ENCODE data around the gene SYAP1.

SYAP1 gene

DNA sequence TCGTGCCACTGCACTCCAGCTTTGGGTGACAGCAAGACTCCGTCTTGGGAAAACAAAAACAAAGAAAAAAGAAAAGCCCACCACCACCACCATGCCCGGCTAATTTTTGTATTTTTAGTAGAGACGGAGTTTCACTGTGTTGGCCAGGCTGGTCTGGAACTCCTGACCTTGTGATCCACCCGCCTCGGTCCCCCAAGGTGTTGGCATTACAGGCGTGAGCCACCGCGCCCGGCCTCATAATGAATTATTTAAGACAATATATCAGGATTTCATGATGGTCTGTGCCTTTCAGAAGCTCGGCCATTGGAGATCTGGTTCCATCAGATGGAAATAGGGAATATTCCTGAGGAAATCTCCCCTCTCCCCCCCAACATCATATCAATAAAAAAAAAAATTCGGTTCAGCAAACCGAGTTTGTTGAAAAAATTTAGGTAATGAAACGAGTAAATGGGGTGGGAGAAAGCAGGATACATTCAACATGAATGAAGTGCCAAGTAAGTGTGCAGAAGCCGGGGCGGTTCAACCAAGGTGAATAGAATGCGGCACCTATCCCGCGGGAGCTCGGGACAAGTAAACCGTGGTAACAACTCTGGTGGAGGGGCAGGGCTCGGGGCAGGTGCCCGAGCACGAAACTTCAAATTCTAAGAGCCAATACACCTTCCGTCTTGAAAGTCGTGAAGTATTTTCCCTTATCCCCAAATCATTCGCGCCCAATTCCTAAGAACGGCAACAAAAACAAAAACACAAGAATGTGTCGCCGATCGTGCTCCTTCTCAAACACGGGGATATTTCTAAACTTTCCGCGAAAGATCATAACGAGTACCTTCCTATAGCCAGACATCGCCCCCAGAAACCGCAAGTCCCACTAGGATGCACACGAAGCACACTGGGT lies 66.1 kb downstream of the SYAP1 start:
- no peaks in the 10 kb centered on the region for H3K9me3 ChIP-seq (replicated peaks; ENCODE audit: low read length)
- H3K27me3 ChIP-seq (ENCODE audit: control insufficient read depth, insufficient read depth, low read length): no peaks in the 10 kb centered on the region
- peaks cover 7% of the 10 kb centered on the region for H3K4me1 ChIP-seq (ENCODE audit: control insufficient read depth, insufficient read depth, low read length)
- peaks cover under 1% of the 10 kb centered on the region for H3K36me3 ChIP-seq (ENCODE audit: insufficient read depth, low read length)
- peak overlapping the region; percentile 94 for H3K4me2 ChIP-seq (ENCODE audit: low read length)
- peak overlapping the region; percentile 87 for H3K4me3 ChIP-seq (ENCODE audit: low read length)
- H3K9ac ChIP-seq (ENCODE audit: low read depth, low read length): peak overlapping the region; percentile 80

DNA sequence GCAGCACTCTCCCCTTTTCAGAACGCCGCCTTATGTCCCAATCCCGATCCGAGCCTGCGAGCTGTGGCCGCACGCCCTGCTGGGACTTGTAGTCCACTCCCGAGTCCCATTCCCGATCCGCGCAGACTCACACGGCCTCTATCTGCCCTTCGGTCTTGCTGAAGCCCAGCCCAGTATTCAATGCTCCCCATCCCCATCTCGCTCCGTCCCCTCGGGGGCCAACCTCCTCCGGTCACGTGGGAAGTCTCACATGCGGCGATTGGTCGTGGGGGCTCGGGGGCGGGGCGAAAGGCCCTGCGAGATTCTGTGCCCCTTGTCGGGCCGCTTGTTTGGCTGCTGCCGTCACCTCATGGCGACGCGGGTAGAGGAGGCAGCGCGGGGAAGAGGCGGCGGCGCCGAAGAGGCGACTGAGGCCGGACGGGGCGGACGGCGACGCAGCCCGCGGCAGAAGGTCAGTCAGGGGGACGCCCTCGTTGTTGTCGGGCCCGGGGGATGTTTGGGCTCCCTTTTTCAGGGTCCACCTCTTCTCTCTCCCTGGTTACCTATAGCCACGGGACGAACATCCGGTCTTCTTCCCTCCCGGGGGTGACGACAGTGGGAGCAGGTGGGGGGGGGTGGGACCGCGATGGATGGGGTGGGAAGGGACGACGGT lies 66.9 kb downstream of the SYAP1 start, which contains the start of gene TXLNG:
Gene TXLNG (plus strand): TSS at position 328 of the 652 bp plus-strand sequence. CDS start 22 bp downstream, at position 350.
- Histone ChIP-seq H3K9me3 (replicated peaks; ENCODE audit: low read length) (no peaks in the 10 kb centered on the region), H3K4me1 (ENCODE audit: control insufficient read depth, insufficient read depth, low read length) (peaks cover 7% of the 10 kb centered on the region), H3K27me3 (ENCODE audit: control insufficient read depth, insufficient read depth, low read length) (no peaks in the 10 kb centered on the region), H3K4me3 (ENCODE audit: low read length) (peak within 1 kb of the TSS; percentile 87), H3K4me2 (ENCODE audit: low read length) (peak within 1 kb of the TSS; percentile 94), H3K36me3 (ENCODE audit: insufficient read depth, low read length) (peaks cover 7% of the 10 kb centered on the region), H3K9ac (ENCODE audit: low read depth, low read length) (peak within 1 kb of the TSS; percentile 83)

DNA sequence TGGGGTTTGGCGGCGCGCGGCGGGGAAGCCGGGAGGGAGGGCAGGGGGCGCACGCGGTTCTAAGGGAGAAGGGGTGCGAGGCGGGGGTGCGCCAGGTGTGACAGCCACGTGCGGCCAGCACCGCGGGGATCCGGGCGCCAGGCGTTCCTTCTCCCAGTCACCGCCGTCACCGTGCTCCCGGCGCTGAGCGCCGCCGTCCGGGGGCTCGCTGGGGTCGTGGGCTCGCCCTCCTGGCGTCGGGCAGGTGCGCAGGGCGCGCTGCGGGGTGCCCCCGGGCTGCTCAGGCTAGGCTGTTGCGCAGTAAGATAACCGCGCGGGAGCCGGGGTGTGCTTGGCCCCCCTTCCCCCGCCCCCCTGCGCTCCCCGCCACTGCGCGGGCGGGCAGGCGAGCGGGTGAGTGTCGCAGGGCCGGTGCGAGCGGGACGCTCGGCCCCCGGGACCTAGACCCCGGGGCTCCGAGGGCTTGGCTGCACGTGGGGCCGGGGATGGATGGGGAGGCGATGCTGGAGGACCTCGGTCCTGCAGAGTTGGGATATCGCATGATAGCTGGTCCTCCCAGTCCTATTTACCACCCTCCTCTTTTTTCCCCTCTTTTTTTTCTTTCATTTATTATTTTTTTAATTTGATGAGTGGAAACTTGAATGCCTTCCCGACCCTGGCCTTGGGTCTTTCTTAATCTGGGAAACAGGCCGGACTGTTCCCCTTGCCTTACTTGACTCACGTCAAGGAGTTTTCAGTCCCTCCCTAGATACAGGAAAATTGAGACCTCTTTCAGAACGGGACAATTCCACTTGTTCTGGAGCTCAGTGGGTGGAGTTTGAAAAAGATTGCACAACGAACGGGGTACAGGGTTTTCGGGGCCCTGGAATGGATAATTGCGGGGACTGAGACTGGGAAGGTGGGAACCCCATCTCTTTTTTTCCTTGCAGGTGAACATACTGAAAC lies 67.7 kb downstream of the SYAP1 start:
- Histone ChIP-seq H3K4me3 (ENCODE audit: low read length) (peak overlapping the region; percentile 87), H3K9me3 (replicated peaks; ENCODE audit: low read length) (no peaks in the 10 kb centered on the region), H3K9ac (ENCODE audit: low read depth, low read length) (peak overlapping the region; percentile 83), H3K27me3 (ENCODE audit: control insufficient read depth, insufficient read depth, low read length) (no peaks in the 10 kb centered on the region), H3K36me3 (ENCODE audit: insufficient read depth, low read length) (peaks cover 7% of the 10 kb centered on the region), H3K4me2 (ENCODE audit: low read length) (peak overlapping the region; percentile 72), H3K4me1 (ENCODE audit: control insufficient read depth, insufficient read depth, low read length) (peaks cover 7% of the 10 kb centered on the region)

DNA sequence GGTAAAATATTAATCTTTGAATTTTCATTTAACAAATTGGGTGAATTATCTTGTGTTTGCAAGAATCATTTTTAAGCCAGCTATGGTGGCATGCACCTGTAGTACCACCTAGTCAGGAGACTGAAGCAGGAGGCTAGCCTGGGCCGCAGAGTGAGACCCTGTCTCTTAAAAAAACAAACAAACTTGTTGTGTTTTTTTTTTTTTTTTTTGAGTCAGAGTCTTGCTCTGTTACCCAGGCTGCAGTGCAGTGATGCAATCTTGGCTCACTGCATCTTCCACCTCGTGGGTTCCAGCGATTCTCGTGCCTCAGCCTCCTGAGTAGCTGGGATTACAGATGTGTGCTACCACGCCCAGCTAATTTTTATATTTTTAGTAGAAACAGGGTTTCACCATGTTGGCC lies 69.1 kb downstream of the SYAP1 start:
- H3K4me1 ChIP-seq (ENCODE audit: control insufficient read depth, insufficient read depth, low read length): peaks cover 7% of the 10 kb centered on the region
- H3K9ac ChIP-seq (ENCODE audit: low read depth, low read length): no peak overlapping the region
- H3K4me2 ChIP-seq (ENCODE audit: low read length): no peak overlapping the region
- H3K36me3 ChIP-seq (ENCODE audit: insufficient read depth, low read length): peaks cover 7% of the 10 kb centered on the region
- no peaks in the 10 kb centered on the region for H3K9me3 ChIP-seq (replicated peaks; ENCODE audit: low read length)
- no peaks in the 10 kb centered on the region for H3K27me3 ChIP-seq (ENCODE audit: control insufficient read depth, insufficient read depth, low read length)
- no peak overlapping the region for H3K4me3 ChIP-seq (ENCODE audit: low read length)

DNA sequence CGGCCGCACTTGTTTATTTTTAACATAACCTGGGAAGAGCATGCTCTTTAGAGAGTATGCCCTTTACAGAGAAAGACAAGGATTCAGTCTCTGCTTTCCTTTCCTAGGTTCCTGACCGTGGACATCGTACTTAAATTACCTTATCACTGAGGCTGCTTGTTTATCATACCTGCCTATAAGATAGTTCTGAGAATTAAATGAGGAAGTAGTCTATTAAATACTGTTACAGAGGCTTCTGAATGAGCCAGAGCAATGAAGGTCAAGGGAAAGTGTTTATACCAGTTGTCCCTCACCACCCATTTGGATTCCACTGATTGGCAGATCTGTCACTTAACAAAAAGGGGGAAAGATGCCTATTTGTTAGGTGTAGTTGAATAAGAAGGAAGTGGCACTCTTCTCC lies 76.9 kb downstream of the SYAP1 start:
- H3K4me1 ChIP-seq (ENCODE audit: control insufficient read depth, insufficient read depth, low read length): peaks cover 7% of the 10 kb centered on the region
- H3K4me3 ChIP-seq (ENCODE audit: low read length): no peak overlapping the region
- peaks cover 17% of the 10 kb centered on the region for H3K36me3 ChIP-seq (ENCODE audit: insufficient read depth, low read length)
- H3K4me2 ChIP-seq (ENCODE audit: low read length): no peak overlapping the region
- no peaks in the 10 kb centered on the region for H3K27me3 ChIP-seq (ENCODE audit: control insufficient read depth, insufficient read depth, low read length)
- H3K9ac ChIP-seq (ENCODE audit: low read depth, low read length): no peak overlapping the region
- no peaks in the 10 kb centered on the region for H3K9me3 ChIP-seq (replicated peaks; ENCODE audit: low read length)

DNA sequence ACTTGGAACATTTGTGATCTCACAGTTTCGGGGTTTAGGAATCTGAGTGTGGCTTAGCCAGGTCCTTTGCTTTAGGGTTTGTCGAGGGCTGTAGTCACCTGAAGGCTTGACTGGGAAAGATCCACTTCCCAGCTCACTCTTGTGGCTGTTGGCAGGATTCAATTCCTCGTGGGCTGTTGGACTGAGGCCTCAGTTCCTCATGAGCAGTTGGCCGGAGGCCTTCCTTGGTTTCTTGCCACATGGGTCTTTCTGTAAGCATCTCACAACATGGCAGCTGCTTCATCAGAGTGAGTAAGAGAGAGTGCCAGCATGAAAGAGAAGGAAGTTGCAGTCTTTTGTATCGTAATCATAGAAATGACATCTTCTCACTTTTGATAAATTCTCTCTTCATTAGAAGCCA lies 77.9 kb downstream of the SYAP1 start:
- Histone ChIP-seq H3K4me3 (ENCODE audit: low read length) (no peak overlapping the region), H3K36me3 (ENCODE audit: insufficient read depth, low read length) (peaks cover 17% of the 10 kb centered on the region), H3K9ac (ENCODE audit: low read depth, low read length) (no peak overlapping the region), H3K27me3 (ENCODE audit: control insufficient read depth, insufficient read depth, low read length) (no peaks in the 10 kb centered on the region), H3K4me2 (ENCODE audit: low read length) (peak overlapping the region; percentile 7), H3K4me1 (ENCODE audit: control insufficient read depth, insufficient read depth, low read length) (peaks cover 7% of the 10 kb centered on the region), H3K9me3 (replicated peaks; ENCODE audit: low read length) (no peaks in the 10 kb centered on the region)

DNA sequence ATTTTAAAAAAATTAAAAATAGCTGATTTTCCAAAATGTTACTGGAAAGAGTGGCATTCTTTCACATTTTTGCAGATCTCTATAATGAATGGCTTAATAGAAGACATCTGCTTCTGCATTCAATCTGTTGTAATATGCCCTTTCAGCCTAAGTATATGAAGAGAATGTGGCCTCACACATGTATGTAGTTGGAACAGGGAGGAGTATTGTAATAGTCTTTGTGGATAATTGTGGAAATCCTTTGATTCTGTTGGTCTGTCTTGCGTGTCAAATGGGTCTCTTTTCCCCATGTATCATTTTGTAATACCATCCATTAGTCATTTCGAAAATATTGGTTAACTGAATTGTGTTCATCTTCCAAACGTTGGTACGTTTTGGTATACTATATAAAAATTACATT lies 78.4 kb downstream of the SYAP1 start:
- Histone ChIP-seq H3K36me3 (ENCODE audit: insufficient read depth, low read length) (peaks cover 17% of the 10 kb centered on the region), H3K9me3 (replicated peaks; ENCODE audit: low read length) (no peaks in the 10 kb centered on the region), H3K4me1 (ENCODE audit: control insufficient read depth, insufficient read depth, low read length) (peaks cover 7% of the 10 kb centered on the region), H3K9ac (ENCODE audit: low read depth, low read length) (no peak overlapping the region), H3K4me3 (ENCODE audit: low read length) (no peak overlapping the region), H3K4me2 (ENCODE audit: low read length) (peak overlapping the region; percentile 7), H3K27me3 (ENCODE audit: control insufficient read depth, insufficient read depth, low read length) (no peaks in the 10 kb centered on the region)

DNA sequence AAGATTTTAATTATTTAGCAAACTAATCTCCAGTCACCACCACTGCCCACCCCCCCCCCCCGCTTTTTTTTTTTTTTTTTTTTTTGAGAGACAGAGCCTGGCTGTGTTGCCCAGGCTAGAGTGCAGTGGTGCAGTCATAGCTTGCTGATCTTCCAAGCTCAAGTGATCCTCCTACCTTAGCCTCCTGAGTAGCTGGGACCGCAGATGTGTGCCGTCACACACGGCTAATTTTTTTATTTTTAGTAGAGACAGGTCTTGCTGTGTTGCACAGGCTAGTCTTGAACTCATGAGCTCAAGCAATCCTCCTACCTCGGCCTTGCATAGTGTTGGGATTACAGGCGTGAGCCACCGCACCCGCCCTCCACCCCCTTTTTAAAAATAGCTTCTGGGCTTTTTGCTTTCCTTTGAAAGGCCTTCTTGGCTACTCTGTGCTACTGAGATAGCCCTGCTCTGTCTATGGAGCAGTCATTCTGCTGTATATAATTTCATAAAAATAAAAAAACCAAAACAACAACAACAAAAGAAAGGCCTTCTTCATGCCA lies 85.6 kb downstream of the SYAP1 start:
- H3K4me2 ChIP-seq (ENCODE audit: low read length): no peak overlapping the region
- H3K27me3 ChIP-seq (ENCODE audit: control insufficient read depth, insufficient read depth, low read length): no peaks in the 10 kb centered on the region
- H3K4me1 ChIP-seq (ENCODE audit: control insufficient read depth, insufficient read depth, low read length): peaks cover 6% of the 10 kb centered on the region
- no peak overlapping the region for H3K9ac ChIP-seq (ENCODE audit: low read depth, low read length)
- no peaks in the 10 kb centered on the region for H3K9me3 ChIP-seq (replicated peaks; ENCODE audit: low read length)
- H3K4me3 ChIP-seq (ENCODE audit: low read length): no peak overlapping the region
- no peaks in the 10 kb centered on the region for H3K36me3 ChIP-seq (ENCODE audit: insufficient read depth, low read length)

DNA sequence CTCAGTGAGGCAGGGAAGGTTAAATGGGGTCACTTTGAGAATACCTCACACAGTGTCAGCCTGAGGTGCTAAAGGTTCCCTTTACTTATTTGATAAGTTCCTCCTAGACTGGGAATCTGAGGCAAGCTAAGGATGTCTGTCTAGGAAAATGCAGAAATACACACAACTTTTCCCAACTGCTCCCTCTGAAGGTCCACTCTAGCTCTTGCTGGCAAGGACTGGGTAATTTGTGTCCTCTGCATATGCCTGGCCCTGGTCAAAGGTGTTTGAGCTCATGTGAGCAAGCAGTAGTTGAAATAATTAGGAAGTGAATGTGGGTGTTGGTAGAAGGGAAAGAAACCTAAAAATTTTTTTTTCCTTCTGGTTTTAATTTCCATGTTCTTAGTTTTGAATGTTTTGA lies 88.1 kb downstream of the SYAP1 start:
- Histone ChIP-seq H3K9ac (ENCODE audit: low read depth, low read length) (no peak overlapping the region), H3K9me3 (replicated peaks; ENCODE audit: low read length) (no peaks in the 10 kb centered on the region), H3K4me1 (ENCODE audit: control insufficient read depth, insufficient read depth, low read length) (peaks cover 6% of the 10 kb centered on the region), H3K36me3 (ENCODE audit: insufficient read depth, low read length) (no peaks in the 10 kb centered on the region), H3K4me2 (ENCODE audit: low read length) (peak overlapping the region; percentile 80), H3K4me3 (ENCODE audit: low read length) (no peak overlapping the region), H3K27me3 (ENCODE audit: control insufficient read depth, insufficient read depth, low read length) (no peaks in the 10 kb centered on the region)

DNA sequence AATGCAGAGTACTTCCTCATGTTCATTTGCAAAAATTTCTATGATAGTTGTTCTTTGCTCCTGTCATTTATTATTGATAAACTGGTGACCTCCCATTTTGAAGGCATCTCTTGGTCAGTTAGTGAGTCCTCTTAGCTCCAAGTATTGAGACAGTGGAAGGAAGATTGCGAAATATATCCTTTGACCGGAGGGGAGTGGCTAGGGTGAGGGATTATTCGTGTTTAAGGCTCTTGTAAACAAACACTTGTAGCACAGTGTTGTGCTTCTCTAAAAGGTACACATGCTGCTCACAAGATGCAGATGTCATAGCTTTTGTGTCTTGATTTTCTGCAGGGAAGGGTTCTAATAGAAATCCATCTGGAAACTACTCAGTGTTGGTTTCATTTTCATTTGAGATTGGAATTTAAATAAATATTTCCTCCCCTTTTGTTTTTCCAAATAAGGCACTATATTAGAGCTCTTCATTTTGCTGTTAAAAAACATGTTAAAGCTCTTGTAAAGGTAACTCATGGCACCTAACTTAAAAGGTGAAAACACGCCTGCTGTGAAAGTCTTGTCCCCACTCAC lies 88.6 kb downstream of the SYAP1 start:
- no peaks in the 10 kb centered on the region for H3K27me3 ChIP-seq (ENCODE audit: control insufficient read depth, insufficient read depth, low read length)
- H3K9ac ChIP-seq (ENCODE audit: low read depth, low read length): peak overlapping the region; percentile 48
- peak overlapping the region; percentile 65 for H3K4me3 ChIP-seq (ENCODE audit: low read length)
- H3K4me1 ChIP-seq (ENCODE audit: control insufficient read depth, insufficient read depth, low read length): peaks cover 6% of the 10 kb centered on the region
- no peaks in the 10 kb centered on the region for H3K36me3 ChIP-seq (ENCODE audit: insufficient read depth, low read length)
- H3K9me3 ChIP-seq (replicated peaks; ENCODE audit: low read length): no peaks in the 10 kb centered on the region
- peak overlapping the region; percentile 80 for H3K4me2 ChIP-seq (ENCODE audit: low read length)

All from skeletal muscle satellite cell (primary cell).